D721Med (cell line): Measurements from ENCODE around the gene IL17RA.
"Not testable (repeated sequence)": the region's sequence is repeated elsewhere in the genome, so short reads cannot be mapped to it uniquely, and the experiment has no call there.

ENCODE experiments used
- DNase-seq: peaks from one replicate; pipeline ENCODE4 v3.0.0; 2011; ENCODE audit warnings: low spot score; ENCODE audit not compliant: insufficient read length
- FAIRE-seq: peaks from 2 replicates; lab custom pipeline; 2011; peaks lifted over from hg19 to GRCh38; lab: Jason Lieb, UNC
- TF ChIP-seq, protein P1 (sequence below): IDR thresholded peaks from 2 replicates; pipeline ENCODE4 v1.5.1; 2012; ENCODE audit warnings: mild to moderate bottlenecking, control low read depth; ENCODE audit not compliant: insufficient read depth; ENCODE audit errors: missing control alignments

Gene IL17RA

DNA sequence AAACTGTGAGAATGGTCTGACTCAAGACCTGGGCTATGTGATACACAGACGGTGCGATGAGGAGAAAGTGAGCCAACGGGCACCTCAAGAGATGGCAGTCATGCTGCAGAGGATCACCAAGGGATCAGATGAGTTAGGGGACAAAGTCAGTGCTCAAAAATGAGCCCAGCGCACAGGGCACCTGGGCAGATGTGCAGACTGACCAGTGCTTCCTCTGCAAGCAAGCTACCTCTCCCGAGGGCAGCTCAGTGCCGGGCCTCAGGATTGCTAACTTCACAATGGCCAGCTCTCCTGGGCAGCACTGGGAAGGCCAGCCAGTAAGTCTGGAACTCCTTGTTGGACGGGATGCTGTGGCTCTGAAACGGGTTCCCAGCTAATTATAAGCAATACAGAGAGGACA, 59.0 kb downstream of the IL17RA start:
- DNase-seq: no peak
- no peak for FAIRE-seq
- TF ChIP-seq, protein P1, sequence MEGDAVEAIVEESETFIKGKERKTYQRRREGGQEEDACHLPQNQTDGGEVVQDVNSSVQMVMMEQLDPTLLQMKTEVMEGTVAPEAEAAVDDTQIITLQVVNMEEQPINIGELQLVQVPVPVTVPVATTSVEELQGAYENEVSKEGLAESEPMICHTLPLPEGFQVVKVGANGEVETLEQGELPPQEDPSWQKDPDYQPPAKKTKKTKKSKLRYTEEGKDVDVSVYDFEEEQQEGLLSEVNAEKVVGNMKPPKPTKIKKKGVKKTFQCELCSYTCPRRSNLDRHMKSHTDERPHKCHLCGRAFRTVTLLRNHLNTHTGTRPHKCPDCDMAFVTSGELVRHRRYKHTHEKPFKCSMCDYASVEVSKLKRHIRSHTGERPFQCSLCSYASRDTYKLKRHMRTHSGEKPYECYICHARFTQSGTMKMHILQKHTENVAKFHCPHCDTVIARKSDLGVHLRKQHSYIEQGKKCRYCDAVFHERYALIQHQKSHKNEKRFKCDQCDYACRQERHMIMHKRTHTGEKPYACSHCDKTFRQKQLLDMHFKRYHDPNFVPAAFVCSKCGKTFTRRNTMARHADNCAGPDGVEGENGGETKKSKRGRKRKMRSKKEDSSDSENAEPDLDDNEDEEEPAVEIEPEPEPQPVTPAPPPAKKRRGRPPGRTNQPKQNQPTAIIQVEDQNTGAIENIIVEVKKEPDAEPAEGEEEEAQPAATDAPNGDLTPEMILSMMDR: no peak

DNA sequence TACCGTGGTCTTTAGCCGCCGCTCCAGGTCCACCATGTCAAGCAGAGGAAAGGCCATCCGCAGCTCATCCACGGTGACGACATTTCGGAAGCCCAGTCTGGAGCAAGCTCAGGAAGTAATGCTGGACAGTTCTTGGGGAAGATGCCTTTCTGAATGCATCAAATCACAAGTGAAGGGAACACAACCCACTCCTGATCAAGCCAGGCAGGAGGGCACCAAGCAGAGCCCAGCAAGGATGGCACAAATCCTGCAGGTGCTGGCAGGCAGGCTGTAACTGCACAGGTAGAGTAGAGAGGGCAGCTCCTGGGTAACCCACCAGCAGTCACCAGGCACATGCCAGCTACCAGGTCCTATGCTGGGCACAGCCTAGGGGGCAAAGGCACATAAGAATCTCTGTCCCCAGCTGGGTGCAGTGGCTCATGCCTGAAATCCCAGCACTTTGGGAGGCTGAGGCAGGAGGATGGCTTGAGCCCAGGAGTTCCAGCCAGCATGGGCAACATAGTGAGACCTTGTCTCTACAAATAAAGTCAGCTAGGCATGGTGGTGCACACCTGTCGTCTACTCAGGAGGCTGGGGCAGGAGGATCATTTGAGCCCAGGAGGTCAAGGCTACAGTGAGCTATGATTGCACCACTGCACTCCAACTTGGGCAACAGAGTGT, 60.4 kb downstream of the IL17RA start:
- DNase-seq (no peak), FAIRE-seq (no peak)
- TF ChIP-seq, protein P1: no peak

DNA sequence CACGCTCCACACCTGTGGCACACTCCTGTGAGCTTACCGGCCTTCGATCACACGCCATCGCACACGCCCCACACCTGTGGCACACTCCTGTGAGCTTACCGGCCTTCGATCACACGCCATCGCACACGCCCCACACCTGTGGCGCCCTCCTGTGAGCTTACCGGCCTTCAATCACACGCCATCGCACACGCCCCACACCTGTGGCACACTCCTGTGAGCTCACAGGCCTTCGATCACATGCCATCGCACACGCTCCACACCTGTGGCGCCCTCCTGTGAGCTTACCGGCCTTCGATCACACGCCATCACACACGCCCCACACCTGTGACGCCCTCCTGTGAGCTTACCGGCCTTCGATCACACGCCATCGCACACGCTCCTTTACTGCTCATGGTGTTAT, 62.7 kb downstream of the IL17RA start:
- not testable (repeated sequence) for FAIRE-seq

DNA sequence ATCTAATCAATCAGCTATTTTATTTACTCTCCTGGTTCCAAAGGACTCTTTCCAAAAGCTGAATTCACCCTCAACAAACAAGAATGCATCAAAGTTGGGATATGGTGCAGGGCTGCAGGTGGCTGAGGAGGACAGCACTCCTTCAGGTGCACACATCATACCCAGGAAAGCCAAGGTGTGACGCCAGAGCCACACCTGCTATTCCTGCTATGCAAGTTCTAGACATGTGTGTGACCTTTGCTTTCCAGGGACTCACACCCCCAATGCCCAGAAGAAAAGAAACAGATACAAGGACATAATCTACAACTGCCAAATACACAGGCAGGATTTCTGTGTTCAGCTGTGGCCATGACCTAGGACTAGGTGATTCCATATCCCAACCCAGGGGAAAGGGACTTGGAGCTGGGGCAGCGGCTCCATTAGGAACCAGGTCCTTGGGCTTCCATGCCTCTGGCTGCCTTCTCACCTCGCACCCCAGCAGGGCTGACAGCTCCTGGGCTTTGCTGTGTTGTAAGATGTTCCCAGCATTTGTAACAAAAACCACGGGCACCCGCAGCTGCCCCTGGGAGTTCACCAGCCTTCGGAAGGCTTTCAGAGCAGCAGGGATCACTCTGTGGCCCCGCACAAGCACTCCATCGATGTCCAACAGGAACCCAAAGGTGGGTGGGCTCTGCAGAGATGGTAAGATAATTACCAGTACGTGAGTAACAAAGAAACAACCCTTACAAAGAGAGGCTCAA, 64.4 kb downstream of the IL17RA start:
- FAIRE-seq (no peak), DNase-seq (no peak)
- TF ChIP-seq, protein P1: no peak

More for the DNA sequence above, 62.7 kb downstream of the IL17RA start:
- DNase-seq: not testable (repeated sequence)

DNA sequence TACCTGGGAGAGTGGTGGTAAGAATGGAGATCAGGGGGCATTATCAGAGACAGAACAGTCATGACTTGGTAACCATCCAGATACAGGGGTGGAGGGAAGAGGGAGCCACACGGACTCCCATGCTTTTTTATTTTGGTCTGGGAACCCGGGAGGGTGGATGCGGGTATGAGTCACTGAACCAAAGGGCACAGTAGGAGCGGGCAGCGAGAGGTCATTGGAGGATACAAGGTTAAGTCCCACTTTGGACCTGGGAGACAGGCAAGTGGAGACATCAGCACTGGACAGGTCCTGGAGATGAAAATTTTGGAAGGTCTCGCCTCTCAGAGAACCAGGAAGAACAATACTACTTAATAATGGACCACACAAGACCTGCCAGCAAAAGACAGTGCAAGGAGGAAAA, 67.5 kb downstream of the IL17RA start:
- TF ChIP-seq, protein P1: no peak
- DNase-seq (no peak), FAIRE-seq (no peak)

DNA sequence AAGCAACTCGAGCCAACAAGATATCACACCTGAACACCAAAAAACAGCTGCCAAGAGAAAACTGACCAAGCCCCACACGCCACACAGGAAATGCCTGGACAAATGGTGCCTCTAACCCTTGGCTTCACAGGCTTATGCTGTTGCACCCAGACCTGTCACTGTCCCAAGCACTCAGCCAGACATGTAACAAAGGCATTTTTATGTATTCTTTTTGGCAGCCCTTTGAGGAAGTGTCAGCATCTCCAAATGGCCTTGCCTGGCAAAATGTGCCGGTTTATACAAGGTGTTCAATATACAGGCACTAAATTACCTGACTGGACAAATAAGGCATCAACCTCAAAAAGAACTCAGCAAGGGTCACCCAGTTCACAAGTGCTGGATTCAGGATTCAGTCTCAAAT, 68.2 kb downstream of the IL17RA start:
- FAIRE-seq (no peak), DNase-seq (no peak)
- TF ChIP-seq, protein P1: no peak

DNA sequence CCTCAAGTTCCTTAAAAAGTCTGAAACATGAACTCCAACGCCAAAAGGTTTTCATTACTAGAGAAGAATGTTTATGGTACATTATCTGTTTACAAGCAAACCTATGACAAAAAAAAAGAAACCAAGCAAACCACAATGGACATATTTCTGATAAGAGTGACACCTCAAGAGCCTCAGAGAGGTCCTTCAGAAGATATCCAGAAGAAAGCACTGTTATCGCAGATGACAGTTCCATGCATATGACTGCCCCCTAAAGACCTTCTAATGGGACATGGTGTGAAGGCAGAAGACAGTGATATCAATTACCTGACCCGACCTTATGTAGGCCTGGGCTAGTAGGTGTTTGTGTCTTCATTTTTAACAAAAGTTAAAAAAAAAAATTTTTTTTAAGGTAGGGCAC, 71.1 kb downstream of the IL17RA start:
- FAIRE-seq (no peak), DNase-seq (no peak)
- TF ChIP-seq, protein P1: no peak
